DOHH2 (cell line): ENCODE data around the gene TCOF1.

Experiments
- H3F3A ChIP-seq: fragments of 200-600 bp; sonication (generic), shearing (Covaris generic); 2 replicates; pipeline ENCODE4 v1.6.0; 2016; ENCODE audit warnings: antibody characterized with exemption, mild to moderate bottlenecking; ENCODE audit not compliant: control insufficient read depth, insufficient read depth
- H3K27ac ChIP-seq: fragments of 200-600 bp; sonication (generic); 2 replicates; pipeline ENCODE4 v1.5.1; 2014; ENCODE audit warnings: low read depth, mild to moderate bottlenecking, low read length, moderate library complexity
- H3K27me3 ChIP-seq: fragments of 200-600 bp; sonication (generic); 2 replicates; pipeline ENCODE4 v1.6.1; 2014; ENCODE audit warnings: mild to moderate bottlenecking, low read length, mixed read lengths; ENCODE audit not compliant: control insufficient read depth
- H3K36me3 ChIP-seq: fragments of 200-600 bp; sonication (generic); 2 replicates; pipeline ENCODE4 v1.6.1; 2014; ENCODE audit warnings: mild to moderate bottlenecking, low read length, moderate library complexity, mixed read lengths; ENCODE audit not compliant: control insufficient read depth
- H3K4me1 ChIP-seq: fragments of 200-600 bp; sonication (generic); 2 replicates; pipeline ENCODE4 v1.6.1; 2014; ENCODE audit warnings: mild to moderate bottlenecking, low read length, mixed read lengths; ENCODE audit not compliant: control insufficient read depth
- H3K4me2 ChIP-seq: fragments of 200-600 bp; sonication (generic); 2 replicates; pipeline ENCODE4 v1.6.0; 2014; ENCODE audit warnings: mild to moderate bottlenecking, low read length, moderate library complexity
- H3K4me3 ChIP-seq: fragments of 200-600 bp; sonication (generic); 2 replicates; pipeline ENCODE4 v1.5.1; 2014; ENCODE audit warnings: mild to moderate bottlenecking, low read length, mixed read lengths
- H3K79me2 ChIP-seq: fragments of 200-600 bp; sonication (generic); 2 replicates; pipeline ENCODE4 v1.6.1; 2014; ENCODE audit warnings: mild to moderate bottlenecking, low read length, mixed read lengths; ENCODE audit not compliant: control insufficient read depth
- H3K9me2 ChIP-seq: fragments of 200-600 bp; sonication (generic); replicated peaks from 2 replicates; pipeline ENCODE4 v1.6.1; 2014; ENCODE audit warnings: mild to moderate bottlenecking, low read length, mixed read lengths; ENCODE audit not compliant: control insufficient read depth
- H3K9me3 ChIP-seq: fragments of 200-600 bp; sonication (generic); 2 replicates; pipeline ENCODE4 v1.6.1; 2014; ENCODE audit warnings: antibody characterized with exemption, low read length, mixed read lengths; ENCODE audit not compliant: control insufficient read depth, insufficient read depth
- H4K20me1 ChIP-seq: fragments of 200-600 bp; sonication (generic); 2 replicates; pipeline ENCODE4 v1.6.0; 2014; ENCODE audit warnings: low read depth, mild to moderate bottlenecking, antibody characterized with exemption, low read length, moderate library complexity; ENCODE audit not compliant: control insufficient read depth, insufficient read depth
- EZH2phosphoT487 ChIP-seq: fragments of 200-600 bp; sonication (generic); IDR thresholded peaks from 2 replicates; pipeline ENCODE4 v1.6.1; 2017; ENCODE audit warnings: borderline replicate concordance, mild to moderate bottlenecking, antibody characterized with exemption, low read length, moderate library complexity, mixed read lengths
- TF ChIP-seq, protein P1 (sequence below): fragments of 200-600 bp; sonication (generic); IDR thresholded peaks from one replicate; pipeline ENCODE4 v1.5.1; 2014; ENCODE audit warnings: antibody characterized with exemption, mild to moderate bottlenecking, low read depth, low read length; ENCODE audit not compliant: poor library complexity, severe bottlenecking

Gene TCOF1

GRCh38 chr5:150364004-150364403 lies 6.5 kb downstream of the TCOF1 start:
- Histone ChIP-seq H3K4me1 (peaks cover 28% of the 10 kb centered on the region), H3K4me3 (no peak overlapping the region), H4K20me1 (peaks cover 17% of the 10 kb centered on the region), H3K79me2 (peaks cover 44% of the 10 kb centered on the region), H3K36me3 (peaks cover 89% of the 10 kb centered on the region), H3F3A (no peaks in the 10 kb centered on the region), H3K9me2 (no peaks in the 10 kb centered on the region), H3K4me2 (no peak overlapping the region), H3K9me3 (no peaks in the 10 kb centered on the region), H3K27me3 (no peaks in the 10 kb centered on the region), H3K27ac (no peak overlapping the region)
- no peak for TF ChIP-seq EZH2phosphoT487
- TF ChIP-seq, protein P1, sequence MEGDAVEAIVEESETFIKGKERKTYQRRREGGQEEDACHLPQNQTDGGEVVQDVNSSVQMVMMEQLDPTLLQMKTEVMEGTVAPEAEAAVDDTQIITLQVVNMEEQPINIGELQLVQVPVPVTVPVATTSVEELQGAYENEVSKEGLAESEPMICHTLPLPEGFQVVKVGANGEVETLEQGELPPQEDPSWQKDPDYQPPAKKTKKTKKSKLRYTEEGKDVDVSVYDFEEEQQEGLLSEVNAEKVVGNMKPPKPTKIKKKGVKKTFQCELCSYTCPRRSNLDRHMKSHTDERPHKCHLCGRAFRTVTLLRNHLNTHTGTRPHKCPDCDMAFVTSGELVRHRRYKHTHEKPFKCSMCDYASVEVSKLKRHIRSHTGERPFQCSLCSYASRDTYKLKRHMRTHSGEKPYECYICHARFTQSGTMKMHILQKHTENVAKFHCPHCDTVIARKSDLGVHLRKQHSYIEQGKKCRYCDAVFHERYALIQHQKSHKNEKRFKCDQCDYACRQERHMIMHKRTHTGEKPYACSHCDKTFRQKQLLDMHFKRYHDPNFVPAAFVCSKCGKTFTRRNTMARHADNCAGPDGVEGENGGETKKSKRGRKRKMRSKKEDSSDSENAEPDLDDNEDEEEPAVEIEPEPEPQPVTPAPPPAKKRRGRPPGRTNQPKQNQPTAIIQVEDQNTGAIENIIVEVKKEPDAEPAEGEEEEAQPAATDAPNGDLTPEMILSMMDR, result no peak

GRCh38 chr5:150368526-150368925 lies 11.0 kb downstream of the TCOF1 start:
- TF ChIP-seq EZH2phosphoT487, result no peak
- TF ChIP-seq, protein P1, result no peak
- Histone ChIP-seq H3K9me3 (no peaks in the 10 kb centered on the region), H3K9me2 (no peaks in the 10 kb centered on the region), H3K36me3 (peaks cover 90% of the 10 kb centered on the region), H3K4me2 (no peak overlapping the region), H3K27me3 (no peaks in the 10 kb centered on the region), H3K27ac (no peak overlapping the region), H4K20me1 (no peaks in the 10 kb centered on the region), H3F3A (no peaks in the 10 kb centered on the region), H3K4me3 (no peak overlapping the region), H3K79me2 (no peaks in the 10 kb centered on the region), H3K4me1 (no peaks in the 10 kb centered on the region)

DNA sequence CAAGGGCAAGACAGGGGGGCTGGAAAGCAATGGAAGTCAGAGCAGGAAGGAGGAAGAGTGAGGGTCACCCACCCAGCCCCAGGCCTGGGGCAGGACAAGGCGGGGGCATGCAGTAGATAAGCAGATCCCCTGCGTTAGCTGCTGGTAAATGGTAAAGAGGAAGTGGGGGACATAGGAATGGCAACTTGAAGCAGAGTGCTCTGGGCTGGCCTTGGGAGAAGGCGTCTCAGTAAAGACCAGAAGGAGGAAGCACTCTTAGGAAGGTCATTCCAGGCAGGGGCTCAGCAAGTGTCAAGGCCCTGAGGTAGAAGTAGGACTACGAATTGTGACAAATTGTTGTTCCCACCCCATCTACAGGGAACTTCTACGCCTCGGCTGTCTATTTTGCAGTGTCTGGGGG lies 15.1 kb downstream of the TCOF1 start:
- H3K27me3 ChIP-seq, result no peaks in the 10 kb centered on the region
- H3K4me1 ChIP-seq, result no peaks in the 10 kb centered on the region
- no peaks in the 10 kb centered on the region for H3F3A ChIP-seq
- H3K27ac ChIP-seq, result no peak overlapping the region
- no peak overlapping the region for H3K4me3 ChIP-seq
- H3K36me3 ChIP-seq, result peaks cover 100% of the 10 kb centered on the region
- no peaks in the 10 kb centered on the region for H3K9me3 ChIP-seq
- H3K9me2 ChIP-seq, result no peaks in the 10 kb centered on the region
- no peaks in the 10 kb centered on the region for H4K20me1 ChIP-seq
- no peaks in the 10 kb centered on the region for H3K79me2 ChIP-seq
- no peak overlapping the region for H3K4me2 ChIP-seq
- no peak for TF ChIP-seq EZH2phosphoT487
- TF ChIP-seq, protein P1, result no peak

DNA sequence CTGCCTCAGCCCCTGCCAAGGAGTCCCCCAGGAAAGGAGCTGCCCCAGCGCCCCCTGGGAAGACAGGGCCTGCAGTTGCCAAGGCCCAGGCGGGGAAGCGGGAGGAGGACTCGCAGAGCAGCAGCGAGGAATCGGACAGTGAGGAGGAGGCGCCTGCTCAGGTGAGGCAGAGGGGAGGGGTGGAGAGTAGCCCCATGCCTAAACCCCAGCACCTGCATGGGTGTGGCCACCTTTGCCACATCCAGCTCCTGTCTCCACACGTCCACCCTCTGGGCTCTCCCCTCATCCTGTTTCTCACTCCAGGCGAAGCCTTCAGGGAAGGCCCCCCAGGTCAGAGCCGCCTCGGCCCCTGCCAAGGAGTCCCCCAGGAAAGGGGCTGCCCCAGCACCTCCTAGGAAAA lies 17.2 kb downstream of the TCOF1 start:
- H4K20me1 ChIP-seq, result no peaks in the 10 kb centered on the region
- H3K4me3 ChIP-seq, result no peak overlapping the region
- H3K36me3 ChIP-seq, result peaks cover 99% of the 10 kb centered on the region
- H3K27me3 ChIP-seq, result no peaks in the 10 kb centered on the region
- H3F3A ChIP-seq, result no peaks in the 10 kb centered on the region
- no peaks in the 10 kb centered on the region for H3K9me2 ChIP-seq
- H3K9me3 ChIP-seq, result no peaks in the 10 kb centered on the region
- no peak for TF ChIP-seq EZH2phosphoT487
- TF ChIP-seq, protein P1, result no peak
- H3K4me1 ChIP-seq, result no peaks in the 10 kb centered on the region
- no peak overlapping the region for H3K27ac ChIP-seq
- no peaks in the 10 kb centered on the region for H3K79me2 ChIP-seq
- H3K4me2 ChIP-seq, result no peak overlapping the region
